HG02840 (cell line): ENCODE measurements around the gene ZFAND3.
"Not testable (repeated sequence)": the region's sequence is repeated elsewhere in the genome, so short reads cannot be mapped to it uniquely, and the experiment has no call there.

Experiments used
- ATAC-seq: cut with Tn5 transposase; IDR thresholded peaks from one replicate; pipeline ENCODE4 v1.9.1; 2021; ENCODE audit warnings: mild to moderate bottlenecking, moderate library complexity, moderate number of reproducible peaks; ENCODE audit not compliant: unreplicated experiment, low FRiP score

Gene ZFAND3

GRCh38 chr6:38032797-38033196 is 213.3 kb downstream of the ZFAND3 start:
- ATAC-seq = no peak

- no peak for ATAC-seq
These were observed 214.0 kb downstream of the ZFAND3 start for GRCh38 chr6:38033442-38033982.

DNA sequence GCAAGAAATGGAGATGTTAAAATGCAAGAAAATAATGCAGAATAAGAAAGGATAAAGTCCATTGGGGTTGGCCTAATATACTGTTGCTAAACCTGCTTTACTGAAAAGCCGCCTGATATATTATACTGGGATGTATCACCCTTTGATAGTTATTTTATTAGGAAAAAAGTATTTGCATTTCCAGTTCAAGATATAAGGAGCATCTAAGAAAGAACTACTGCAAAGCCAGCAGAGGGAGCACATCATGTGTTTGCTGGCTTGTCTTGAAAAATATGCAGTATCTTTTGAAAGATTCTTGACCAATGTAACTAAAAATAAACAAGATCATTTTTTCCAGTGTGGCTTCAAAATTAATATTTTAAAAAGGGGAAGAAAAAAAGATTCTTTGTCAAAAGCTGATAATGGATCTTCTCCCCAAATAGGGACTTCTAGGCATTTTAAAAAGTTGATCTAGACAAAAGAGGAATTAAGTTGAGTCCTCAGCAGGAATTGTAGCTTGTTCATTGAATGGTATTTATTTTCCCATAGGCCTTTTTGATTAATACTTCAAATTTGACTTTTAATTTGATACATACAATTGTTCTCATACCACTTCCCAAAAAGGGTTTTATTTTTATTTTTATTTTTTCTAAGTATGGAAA is 214.9 kb downstream of the ZFAND3 start:
- no peak for ATAC-seq

GRCh38 chr6:38035478-38035877 is 216.0 kb downstream of the ZFAND3 start:
- no peak for ATAC-seq

- ATAC-seq = no peak
These were observed 220.0 kb downstream of the ZFAND3 start for GRCh38 chr6:38039502-38039901.

DNA sequence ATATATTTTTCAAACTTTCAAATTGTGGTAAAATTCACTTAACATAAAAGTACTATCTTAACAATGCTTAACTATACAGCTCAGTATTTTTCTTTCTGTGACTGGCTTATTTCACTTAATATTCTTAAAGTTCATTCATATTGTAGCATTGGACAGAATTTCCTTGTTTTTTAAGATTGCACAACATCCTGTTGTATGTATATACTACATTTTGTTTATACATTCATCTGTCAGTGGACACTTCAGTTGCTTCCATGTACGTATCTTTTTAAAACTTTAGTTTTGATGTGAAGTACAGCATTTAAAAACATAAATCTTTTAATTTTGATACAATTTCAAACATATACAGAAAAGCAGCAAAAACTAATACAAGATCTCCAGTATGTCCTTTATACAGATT is 220.7 kb downstream of the ZFAND3 start:
- no peak for ATAC-seq

DNA sequence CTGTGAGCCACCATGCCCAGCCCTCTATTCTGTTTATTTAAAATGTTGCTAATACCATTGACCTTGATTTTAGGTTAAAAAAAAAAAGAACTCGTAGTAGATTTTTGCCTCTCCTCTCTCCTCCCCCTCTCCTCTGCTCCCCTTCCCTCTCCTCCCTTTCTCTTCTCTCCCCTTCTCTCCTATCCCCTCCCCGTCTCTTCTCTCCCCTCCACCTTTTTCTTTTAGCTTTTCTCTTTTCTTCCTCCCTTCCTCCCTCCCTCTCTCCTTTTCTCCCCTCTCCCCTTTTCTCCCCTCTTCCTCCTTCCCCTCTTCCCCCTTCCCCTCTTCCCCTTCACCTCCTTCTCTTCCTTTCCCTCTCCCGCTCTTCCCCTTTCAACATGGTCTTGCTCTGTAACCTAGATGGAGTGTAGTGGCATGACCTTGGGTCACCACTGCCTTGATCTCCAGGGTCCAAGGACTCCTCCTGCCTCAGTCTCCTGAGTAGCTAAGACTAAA is 223.8 kb downstream of the ZFAND3 start:
- ATAC-seq = no peak

- ATAC-seq = no peak
These were observed 226.3 kb downstream of the ZFAND3 start for GRCh38 chr6:38045701-38046305.

DNA sequence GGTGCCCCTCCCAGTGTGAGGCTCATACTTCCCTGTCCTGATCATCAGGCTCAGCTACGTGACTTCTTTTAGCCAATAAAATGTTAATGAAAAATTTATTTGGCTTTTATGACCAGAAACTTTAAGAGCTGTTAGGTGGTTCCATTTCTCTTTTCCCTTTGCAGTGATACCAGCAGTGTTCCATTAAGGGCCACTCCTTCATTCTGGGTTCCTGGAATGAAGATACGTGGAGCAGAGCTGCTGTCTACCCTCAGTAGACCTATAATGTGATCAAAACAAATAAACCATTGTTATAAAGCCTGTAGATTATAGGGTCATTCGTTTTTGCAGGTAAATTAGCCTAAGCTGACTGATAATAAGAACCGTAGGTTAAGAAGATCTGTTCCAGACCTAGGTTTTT is 228.0 kb downstream of the ZFAND3 start:
- no peak for ATAC-seq

GRCh38 chr6:38049861-38050397 is 230.4 kb downstream of the ZFAND3 start:
- ATAC-seq = not testable (repeated sequence)

DNA sequence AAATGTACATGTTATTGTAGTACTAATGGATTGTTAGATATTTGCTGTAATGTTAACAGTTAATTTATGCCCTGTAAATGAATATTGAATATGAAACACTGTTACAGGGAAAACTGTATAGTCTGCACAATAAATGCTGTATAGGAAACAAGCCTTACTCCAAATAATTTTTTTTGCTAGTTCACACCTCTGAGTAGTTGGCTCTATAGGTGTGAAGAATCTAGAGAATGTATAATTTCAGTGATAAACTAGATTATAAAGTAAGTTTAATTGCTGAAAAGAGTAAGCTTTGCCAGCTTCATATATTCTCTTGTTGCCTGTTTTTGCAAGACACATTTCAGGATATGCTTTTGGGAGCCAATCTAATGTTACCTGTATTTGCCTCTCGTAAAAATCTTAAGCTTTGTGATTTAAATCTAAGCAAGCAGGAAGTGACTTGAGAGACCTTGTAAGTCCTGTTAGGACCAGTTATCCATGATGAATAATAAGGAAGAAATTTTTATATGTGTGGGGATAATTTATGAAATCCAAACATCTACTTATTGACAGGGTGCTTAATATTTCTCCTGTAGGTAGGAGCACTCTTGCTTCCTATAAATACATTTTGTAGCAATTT is 232.4 kb downstream of the ZFAND3 start:
- no peak for ATAC-seq

DNA sequence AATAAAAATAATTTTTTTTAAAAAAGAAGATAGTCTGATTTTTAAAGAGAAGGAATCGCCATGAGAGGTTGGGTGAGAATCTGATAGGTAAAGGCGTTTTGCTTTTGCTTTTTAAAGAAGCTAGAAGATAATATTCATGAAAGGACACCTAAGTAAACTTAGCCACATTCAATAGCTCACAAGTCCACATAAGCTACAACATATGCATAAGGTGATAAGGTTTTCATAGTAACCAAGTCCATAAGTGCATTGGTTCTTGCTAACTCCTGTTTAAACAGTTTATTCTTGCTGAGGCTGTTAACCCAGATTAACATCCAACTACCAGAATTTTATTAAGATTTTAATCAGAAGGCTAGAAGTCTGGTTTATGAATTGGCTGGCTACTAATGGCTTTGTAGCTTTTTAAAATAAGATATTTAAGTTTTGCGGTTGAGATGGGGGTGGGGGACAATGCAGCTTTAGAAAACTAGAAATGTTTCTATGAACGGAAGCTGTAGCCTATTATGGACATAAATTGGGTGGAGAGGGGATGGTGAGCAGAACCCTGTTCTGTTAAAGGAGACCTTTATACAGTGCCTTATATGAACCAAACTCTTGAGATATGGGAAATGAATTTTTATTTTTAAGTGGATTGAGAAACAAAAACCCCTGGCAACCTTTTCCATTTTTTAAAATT is 235.1 kb downstream of the ZFAND3 start:
- no peak for ATAC-seq

- no peak for ATAC-seq
These were observed 235.7 kb downstream of the ZFAND3 start for GRCh38 chr6:38055203-38055589.

DNA sequence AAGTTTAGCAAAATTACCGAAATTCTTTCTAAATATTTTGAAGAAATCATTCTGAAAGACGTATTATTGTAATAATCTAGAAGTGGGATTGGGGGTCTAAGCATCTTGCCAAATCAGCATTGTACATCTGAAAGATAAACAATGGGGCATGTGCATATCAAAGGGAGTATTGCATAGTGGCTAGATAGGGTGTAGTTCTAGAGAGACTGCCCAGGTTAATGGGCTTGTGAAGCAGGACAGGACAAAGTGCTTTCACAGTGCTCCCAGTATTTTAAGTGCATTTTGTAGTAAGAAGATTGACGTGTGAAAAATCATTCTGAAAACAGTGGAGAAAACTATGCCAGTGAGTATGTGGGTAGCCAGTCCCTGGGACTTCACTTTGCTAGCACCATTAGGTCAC is 236.8 kb downstream of the ZFAND3 start:
- no peak for ATAC-seq

DNA sequence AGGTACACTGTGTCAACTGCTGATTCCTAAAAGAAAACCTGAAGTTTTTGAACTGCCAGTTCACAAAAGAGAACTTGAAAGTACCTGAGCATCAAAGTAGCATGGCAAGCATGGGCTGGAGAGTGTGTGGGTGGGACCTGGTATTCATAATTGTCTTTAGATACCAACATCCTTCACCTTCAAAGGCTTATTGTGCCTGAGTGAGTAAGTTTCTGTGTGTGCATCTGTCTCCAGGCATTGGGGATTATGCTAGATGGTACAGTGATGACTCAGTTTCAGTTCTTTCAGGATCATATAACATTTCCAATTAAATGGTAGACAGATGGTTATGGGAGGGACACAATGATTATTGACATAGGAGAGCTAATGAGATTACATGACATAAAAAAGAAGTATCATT is 238.5 kb downstream of the ZFAND3 start:
- ATAC-seq = no peak

DNA sequence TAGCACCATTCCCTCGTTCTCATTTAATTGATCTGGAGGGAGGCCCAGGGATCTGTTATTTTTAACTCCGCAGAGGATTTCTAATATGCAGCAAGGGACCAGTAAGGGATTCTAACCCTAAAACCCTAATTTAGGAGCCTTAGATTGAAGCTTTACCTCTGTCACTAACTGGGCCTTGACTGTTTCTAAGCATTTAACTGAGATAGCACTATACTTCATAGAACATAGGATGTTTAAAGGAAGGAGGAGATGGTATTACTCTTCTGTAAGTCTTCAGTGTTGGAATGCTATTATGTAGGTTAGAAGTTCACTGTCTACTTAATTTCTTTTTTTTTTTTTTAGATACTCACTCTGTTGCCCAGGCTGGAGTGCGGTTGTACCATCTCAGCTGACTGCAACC is 242.5 kb downstream of the ZFAND3 start:
- no peak for ATAC-seq

GRCh38 chr6:38063973-38064372 is 244.4 kb downstream of the ZFAND3 start:
- no peak for ATAC-seq

DNA sequence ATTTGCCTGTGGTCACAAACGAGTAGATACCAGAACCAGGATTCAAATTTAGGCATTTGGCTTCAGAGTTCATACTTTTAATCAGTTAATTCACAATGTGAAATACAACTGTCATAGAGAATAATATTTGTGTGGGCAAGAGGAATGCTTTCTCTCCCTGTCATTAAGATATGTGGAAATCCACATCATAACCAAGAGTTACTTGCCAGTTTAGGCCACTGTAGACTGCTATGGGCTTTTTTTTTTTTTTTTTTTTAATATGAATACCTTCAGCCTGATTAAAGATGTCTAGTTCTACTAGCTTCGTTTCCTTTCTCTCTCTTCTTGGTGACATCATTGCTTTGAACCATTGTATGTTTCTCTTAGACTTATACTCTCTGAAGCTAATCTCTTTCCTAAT is 244.9 kb downstream of the ZFAND3 start:
- ATAC-seq = no peak

DNA sequence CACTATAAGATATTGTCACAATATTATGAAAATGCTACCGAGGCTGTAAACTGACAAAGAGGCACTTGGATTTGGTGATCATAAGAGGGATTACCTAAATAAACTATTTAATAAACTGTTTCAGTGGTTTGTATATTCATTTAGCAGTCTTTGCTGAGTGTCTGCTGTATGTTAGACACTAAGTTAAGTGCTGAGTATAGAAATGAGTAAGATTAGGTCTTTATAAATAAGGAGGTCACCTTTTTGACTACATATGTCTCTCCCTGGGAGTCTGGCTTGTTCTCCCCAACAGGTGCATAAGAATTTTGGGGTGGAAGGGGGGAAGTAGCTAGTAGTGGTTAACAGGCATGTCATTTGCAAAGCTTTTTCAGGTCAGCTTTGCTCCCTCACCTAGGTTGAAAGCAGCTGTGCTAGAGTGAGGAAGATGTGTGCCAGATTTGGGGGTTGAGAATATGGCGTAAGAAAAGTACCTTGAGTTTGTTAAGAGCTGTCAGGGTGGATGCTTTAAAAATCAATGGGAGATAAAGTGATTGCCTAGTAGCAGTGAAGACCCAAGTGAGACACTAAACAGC is 246.3 kb downstream of the ZFAND3 start:
- no peak for ATAC-seq

DNA sequence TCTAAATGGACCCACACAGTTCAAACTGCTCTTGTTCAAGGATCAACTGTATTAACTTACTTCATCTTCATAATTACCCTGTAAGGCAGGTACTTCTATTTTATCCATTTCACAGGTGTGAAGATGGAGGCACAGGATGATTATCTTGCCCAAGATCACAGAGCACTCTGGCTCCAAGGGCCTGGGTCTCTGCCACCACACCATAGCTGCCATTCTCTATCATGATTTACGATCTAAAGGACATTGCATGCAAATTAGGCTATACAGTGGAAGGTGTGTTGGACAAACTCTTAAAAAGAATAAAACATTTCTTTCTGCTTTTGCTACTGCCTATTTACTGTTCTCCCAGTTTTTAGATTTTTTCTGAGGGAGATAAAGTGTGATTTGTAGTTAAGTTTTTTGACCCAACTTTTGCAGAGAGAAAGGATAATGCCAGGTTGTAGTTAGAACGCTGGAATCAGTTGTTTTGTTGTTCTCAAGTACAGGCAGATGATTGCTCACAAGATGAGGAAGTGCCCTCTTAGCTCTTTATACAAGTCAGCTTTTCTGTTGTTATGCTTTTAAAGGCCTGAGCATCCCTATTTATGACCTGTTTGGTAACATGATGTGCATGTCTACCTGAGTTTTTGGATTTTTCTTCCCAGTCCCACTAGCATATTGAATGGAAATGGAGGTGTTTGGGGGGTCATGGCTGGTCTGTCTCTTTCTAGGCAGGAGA is 247.9 kb downstream of the ZFAND3 start:
- ATAC-seq = no peak
